ENCODE measurements around the gene PAFAH2.

PAFAH2 gene

GRCh38 chr1:26029864-26030481 is 32.1 kb upstream of the PAFAH2 start:
- DNase-seq: peak; percentile 24

- no peak for DNase-seq
These were observed 31.4 kb upstream of the PAFAH2 start for GRCh38 chr1:26029054-26029863.

GRCh38 chr1:26028490-26028980 is 30.7 kb upstream of the PAFAH2 start:
- DNase-seq: no peak

GRCh38 chr1:26027716-26028489 is 30.0 kb upstream of the PAFAH2 start:
- no peak for DNase-seq

GRCh38 chr1:26025517-26025916 is 27.7 kb upstream of the PAFAH2 start:
- DNase-seq: no peak

- no peak for DNase-seq
These were observed 27.2 kb upstream of the PAFAH2 start for GRCh38 chr1:26025060-26025459.

GRCh38 chr1:26023826-26024225 is 26.0 kb upstream of the PAFAH2 start:
- DNase-seq: no peak

GRCh38 chr1:26023009-26023408 is 25.1 kb upstream of the PAFAH2 start:
- no peak for DNase-seq

- no peak for DNase-seq
These were observed 24.5 kb upstream of the PAFAH2 start for GRCh38 chr1:26022404-26022779.

GRCh38 chr1:26021647-26022403 is 24.0 kb upstream of the PAFAH2 start, which contains the start of gene EXTL1:
TSS of gene EXTL1 (plus strand) at chr1:26021775. CDS start at chr1:26022647, 872 bp downstream.
- DNase-seq: no peak

- DNase-seq: no peak
These were observed 23.2 kb upstream of the PAFAH2 start for GRCh38 chr1:26020941-26021646.

- no peak for DNase-seq
These were observed 22.5 kb upstream of the PAFAH2 start for GRCh38 chr1:26020330-26020768.

GRCh38 chr1:26019641-26020315 is 21.9 kb upstream of the PAFAH2 start:
- DNase-seq: no peak

- DNase-seq: no peak
These were observed 19.7 kb upstream of the PAFAH2 start for GRCh38 chr1:26017606-26018005.

GRCh38 chr1:26016953-26017545 is 19.2 kb upstream of the PAFAH2 start:
- DNase-seq: no peak

GRCh38 chr1:26016258-26016952 is 18.5 kb upstream of the PAFAH2 start:
- no peak for DNase-seq

GRCh38 chr1:26015358-26015757 is 17.5 kb upstream of the PAFAH2 start:
- no peak for DNase-seq

- no peak for DNase-seq
These were observed 16.3 kb upstream of the PAFAH2 start for GRCh38 chr1:26014179-26014578.

- no peak for DNase-seq
These were observed 15.0 kb upstream of the PAFAH2 start for GRCh38 chr1:26012864-26013263.

- DNase-seq: no peak
These were observed 13.0 kb upstream of the PAFAH2 start for GRCh38 chr1:26010825-26011224.

All from hematopoietic multipotent progenitor cell treated with erythropoietin and hydrocortisone succinate and interleukin-3 and kit ligand, for 8 days (in vitro differentiated cells).